HEK293T (cell line): ENCODE measurements around the gene CCSER1.
"Not testable (repeated sequence)": the region's sequence is repeated elsewhere in the genome, so short reads cannot be mapped to it uniquely, and the experiment has no call there.

Experiments
- CTCF ChIA-PET: fragments of 350-600 bp; formaldehyde crosslinking; extraction: SDS; loops from one replicate; lab custom pipeline; 2021; ENCODE audit warnings: antibody characterized with exemption, inconsistent platforms; lab: Yijun Ruan, JAX
- POLR2A ChIA-PET: fragments of 350-600 bp; formaldehyde crosslinking; extraction: SDS; loops from one replicate; lab custom pipeline; 2020; ENCODE audit warnings: antibody characterized with exemption, inconsistent platforms; lab: Yijun Ruan, JAX
- DNase-seq: peaks from one replicate; pipeline ENCODE4 v3.0.0; 2012; ENCODE audit warnings: mixed read lengths; ENCODE audit errors: extremely low spot score
- ARNT ChIP-seq: fragments of 450-650 bp; IDR thresholded peaks from 2 replicates; pipeline ENCODE4 v1.6.1; 2017; ENCODE audit warnings: mild to moderate bottlenecking
- BHLHE40 ChIP-seq: fragments of 450-650 bp; IDR thresholded peaks from 2 replicates; pipeline ENCODE4 v1.6.1; 2016; ENCODE audit warnings: mild to moderate bottlenecking, moderate library complexity, borderline replicate concordance
- CTBP1 ChIP-seq: fragments of 450-650 bp; IDR thresholded peaks from 2 replicates; pipeline ENCODE4 v1.6.1; 2016; ENCODE audit warnings: borderline replicate concordance
- ELF4 ChIP-seq: fragments of 450-650 bp; IDR thresholded peaks from 2 replicates; pipeline ENCODE4 v1.6.1; 2017; ENCODE audit warnings: antibody characterized with exemption
- FOXA1 ChIP-seq: fragments of 450-650 bp; IDR thresholded peaks from 2 replicates; pipeline ENCODE4 v1.6.1; 2016; ENCODE audit warnings: mild to moderate bottlenecking
- FOXK2 ChIP-seq: fragments of 450-650 bp; IDR thresholded peaks from 2 replicates; pipeline ENCODE4 v1.6.1; 2016; ENCODE audit warnings: mild to moderate bottlenecking
- FOXM1 ChIP-seq: fragments of 450-650 bp; IDR thresholded peaks from 2 replicates; pipeline ENCODE4 v1.6.1; 2017; ENCODE audit warnings: mild to moderate bottlenecking, borderline replicate concordance
- HDGF ChIP-seq: fragments of 450-650 bp; IDR thresholded peaks from 2 replicates; pipeline ENCODE4 v1.6.1; 2017; ENCODE audit warnings: antibody characterized with exemption, borderline replicate concordance
- L3MBTL2 ChIP-seq: fragments of 450-650 bp; conservative IDR thresholded peaks from 2 replicates; pipeline ENCODE4 v1.6.1; 2016; ENCODE audit warnings: mild to moderate bottlenecking
- LEF1 ChIP-seq: fragments of 450-650 bp; IDR thresholded peaks from 2 replicates; pipeline ENCODE4 v1.6.1; 2017; ENCODE audit warnings: mild to moderate bottlenecking, borderline replicate concordance
- NFRKB ChIP-seq: fragments of 450-650 bp; IDR thresholded peaks from 2 replicates; pipeline ENCODE4 v1.6.1; 2016; ENCODE audit warnings: mild to moderate bottlenecking, moderate library complexity
- SP1 ChIP-seq: fragments of 450-650 bp; IDR thresholded peaks from 2 replicates; pipeline ENCODE4 v1.6.1; 2017
- SUZ12 ChIP-seq: fragments of 450-650 bp; IDR thresholded peaks from 2 replicates; pipeline ENCODE4 v1.6.1; 2016; ENCODE audit warnings: mild to moderate bottlenecking
- TARDBP ChIP-seq: fragments of 450-650 bp; IDR thresholded peaks from 2 replicates; pipeline ENCODE4 v1.6.1; 2016
- ZNF384 ChIP-seq: fragments of 450-650 bp; IDR thresholded peaks from 2 replicates; pipeline ENCODE4 v1.6.1; 2016
- TF ChIP-seq, protein P1 (sequence below): fragments of 450-650 bp; IDR thresholded peaks from 2 replicates; pipeline ENCODE4 v1.6.1; 2016

CCSER1 gene

DNA sequence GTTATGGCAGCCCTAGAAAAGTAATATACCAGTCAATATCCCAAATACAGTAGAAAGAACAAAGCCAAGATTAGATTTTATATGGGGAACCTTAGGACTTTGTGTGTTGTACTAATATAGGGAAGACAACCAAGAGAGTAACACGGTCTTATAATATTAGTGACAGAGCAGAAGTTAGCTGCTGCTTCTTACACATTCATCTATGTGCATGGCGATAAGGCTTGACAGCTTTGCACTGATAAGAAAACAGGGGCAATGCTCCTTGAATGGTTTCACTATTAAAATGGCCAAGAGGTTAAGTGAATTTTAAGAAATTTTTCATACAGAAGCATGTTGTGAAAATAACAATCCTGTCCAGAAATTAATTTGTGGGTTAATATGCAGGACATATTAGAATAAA, 521.6 kb downstream of the CCSER1 start:
- TF ChIP-seq FOXK2 (no peak), SUZ12 (no peak), SP1 (no peak), FOXA1 (no peak), LEF1 (no peak), NFRKB (no peak)
- TF ChIP-seq, protein P1, sequence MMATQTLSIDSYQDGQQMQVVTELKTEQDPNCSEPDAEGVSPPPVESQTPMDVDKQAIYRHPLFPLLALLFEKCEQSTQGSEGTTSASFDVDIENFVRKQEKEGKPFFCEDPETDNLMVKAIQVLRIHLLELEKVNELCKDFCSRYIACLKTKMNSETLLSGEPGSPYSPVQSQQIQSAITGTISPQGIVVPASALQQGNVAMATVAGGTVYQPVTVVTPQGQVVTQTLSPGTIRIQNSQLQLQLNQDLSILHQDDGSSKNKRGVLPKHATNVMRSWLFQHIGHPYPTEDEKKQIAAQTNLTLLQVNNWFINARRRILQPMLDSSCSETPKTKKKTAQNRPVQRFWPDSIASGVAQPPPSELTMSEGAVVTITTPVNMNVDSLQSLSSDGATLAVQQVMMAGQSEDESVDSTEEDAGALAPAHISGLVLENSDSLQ = no peak
- ChIA-PET CTCF (no interaction called here), POLR2A (no interaction called here)
- no peak for DNase-seq

GRCh38 chr4:90660672-90661071, 533.5 kb downstream of the CCSER1 start:
- DNase-seq = no peak
- CTCF ChIA-PET = no interaction called here
- POLR2A ChIA-PET = no interaction called here
- TF ChIP-seq FOXA1 = no peak
- no peak for TF ChIP-seq NFRKB
- TF ChIP-seq L3MBTL2 = no peak

DNA sequence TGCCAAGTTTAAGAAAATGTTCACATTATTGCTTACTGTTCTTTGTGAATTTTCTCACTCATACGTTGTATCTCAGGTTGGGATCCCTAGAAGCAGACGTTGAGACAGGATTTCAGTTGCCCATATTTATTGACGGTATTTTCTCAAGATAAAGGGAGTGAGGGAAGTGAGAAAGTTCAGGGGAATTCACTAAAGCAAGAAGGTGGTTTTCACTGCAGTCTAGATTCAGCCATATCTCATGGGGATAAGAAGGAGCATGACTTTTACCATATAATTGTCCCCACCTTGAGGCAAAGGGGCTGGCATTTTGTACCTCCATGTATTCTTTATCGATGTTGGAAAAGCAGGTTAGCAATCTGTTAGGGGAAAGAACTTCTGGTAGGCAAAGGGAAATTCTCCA, 543.0 kb downstream of the CCSER1 start:
- ChIA-PET CTCF (no interaction called here), POLR2A (no interaction called here)
- no peak for TF ChIP-seq ELF4
- no peak for TF ChIP-seq SUZ12
- TF ChIP-seq CTBP1 = no peak
- TF ChIP-seq FOXK2 = no peak
- TF ChIP-seq TARDBP = no peak
- TF ChIP-seq L3MBTL2 = no peak
- no peak for TF ChIP-seq ARNT
- no peak for DNase-seq

GRCh38 chr4:90689739-90690138, 562.5 kb downstream of the CCSER1 start:
- TF ChIP-seq ELF4 (no peak), SP1 (no peak), BHLHE40 (no peak), TARDBP (no peak)
- CTCF ChIA-PET = no interaction called here
- POLR2A ChIA-PET = no interaction called here
- DNase-seq = no peak

DNA sequence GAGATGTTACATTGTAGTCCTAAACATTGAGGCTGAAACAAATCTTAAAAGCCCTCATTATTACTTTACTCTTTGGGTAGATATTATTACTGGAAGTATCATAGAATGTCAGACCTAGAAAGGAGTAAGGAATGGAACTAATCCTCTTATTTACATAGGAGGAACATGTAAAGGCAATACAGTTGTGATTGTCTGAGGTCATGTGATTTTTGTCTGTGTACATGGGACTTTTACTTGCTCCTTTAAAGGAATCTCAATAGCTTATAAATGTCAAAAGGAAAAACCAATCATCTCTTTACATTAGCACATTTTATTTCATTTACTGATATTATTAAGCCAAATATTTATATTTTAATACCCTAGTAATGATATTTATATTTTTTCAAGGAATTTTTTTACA, 568.2 kb downstream of the CCSER1 start:
- ChIA-PET POLR2A (no interaction called here), CTCF (no interaction called here)
- TF ChIP-seq HDGF (no peak), NFRKB (no peak), ZNF384 (no peak), SUZ12 (no peak), FOXA1 (no peak), ARNT (no peak), FOXM1 (no peak), BHLHE40 (no peak)
- DNase-seq = no peak

DNA sequence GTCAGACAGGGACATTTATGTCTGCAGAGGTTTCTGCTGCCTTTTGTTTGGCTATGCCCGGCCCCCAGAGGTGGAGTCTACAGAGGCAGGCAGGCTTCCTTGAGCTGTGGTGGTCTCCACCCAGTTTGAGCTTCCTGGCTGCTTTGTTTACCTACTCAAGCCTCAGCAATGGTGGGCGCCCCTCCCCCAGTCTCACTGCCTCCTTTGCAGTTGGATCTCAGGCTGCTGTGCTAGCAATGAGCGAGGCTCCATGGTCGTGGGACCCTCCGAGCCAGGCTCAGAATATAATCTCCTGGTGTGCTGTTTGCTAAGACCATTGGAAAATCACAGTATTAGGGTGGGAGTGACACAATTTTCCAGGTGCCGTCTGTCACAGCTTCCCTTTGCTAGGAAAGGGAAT, 578.3 kb downstream of the CCSER1 start:
- DNase-seq, POLR2A ChIA-PET, CTCF ChIA-PET: not testable (repeated sequence)

DNA sequence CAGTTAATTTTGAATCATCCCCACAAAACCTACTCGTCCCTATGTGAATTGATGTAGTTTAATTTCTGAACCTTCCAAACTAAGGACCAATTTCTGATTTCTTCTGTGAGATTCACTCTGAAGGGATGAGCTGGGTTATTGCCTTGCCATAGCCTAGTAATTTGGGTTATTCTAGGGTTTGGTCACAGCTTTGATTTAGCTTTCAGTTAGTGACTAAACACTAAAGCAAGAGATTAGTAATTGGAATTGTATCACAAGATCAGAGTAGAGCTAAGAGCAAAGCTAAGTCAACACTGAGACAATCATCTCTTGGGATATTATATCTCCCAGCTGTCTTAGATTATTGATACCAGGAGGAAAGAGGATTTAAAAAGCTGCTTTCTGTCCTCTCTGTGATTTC, 588.0 kb downstream of the CCSER1 start:
- DNase-seq = no peak
- no peak for TF ChIP-seq ARNT
- TF ChIP-seq ZNF384 = no peak
- TF ChIP-seq L3MBTL2 = no peak
- TF ChIP-seq NFRKB = no peak
- no peak for TF ChIP-seq BHLHE40
- no peak for TF ChIP-seq SP1
- TF ChIP-seq, protein P1 = no peak
- no peak for TF ChIP-seq FOXM1
- TF ChIP-seq FOXA1 = no peak
- TF ChIP-seq SUZ12 = no peak
- no peak for TF ChIP-seq FOXK2
- TF ChIP-seq LEF1 = no peak
- TF ChIP-seq ELF4 = no peak
- TF ChIP-seq CTBP1 = no peak
- no peak for TF ChIP-seq HDGF
- no peak for TF ChIP-seq TARDBP
- POLR2A ChIA-PET = no interaction called here
- CTCF ChIA-PET = no interaction called here

DNA sequence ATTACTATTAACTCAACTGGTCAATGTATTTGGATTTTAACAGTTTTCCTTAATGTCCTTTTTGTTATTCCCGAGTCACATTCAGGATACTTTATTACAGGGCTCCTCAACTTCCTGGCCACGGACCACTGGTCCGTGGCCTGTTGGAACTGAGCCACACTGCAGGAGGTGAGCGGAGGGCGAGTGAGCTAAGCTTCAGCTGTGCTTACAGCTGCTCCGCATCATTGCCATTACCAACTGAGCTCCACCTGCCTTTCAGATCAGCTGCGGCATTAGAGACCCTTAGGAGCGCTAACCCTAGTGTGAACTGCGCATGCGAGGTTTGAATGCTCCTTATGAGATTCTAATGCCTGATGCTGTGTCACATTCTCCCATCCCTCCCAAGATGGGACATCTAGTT, 591.7 kb downstream of the CCSER1 start:
- no peak for DNase-seq
- POLR2A ChIA-PET = no interaction called here
- TF ChIP-seq BHLHE40 = no peak
- TF ChIP-seq SUZ12 = no peak
- no peak for TF ChIP-seq SP1
- no peak for TF ChIP-seq LEF1
- TF ChIP-seq FOXM1 = no peak
- TF ChIP-seq HDGF = no peak
- no peak for TF ChIP-seq ARNT
- no peak for TF ChIP-seq CTBP1
- TF ChIP-seq, protein P1 = no peak
- no peak for TF ChIP-seq L3MBTL2
- TF ChIP-seq NFRKB = no peak
- TF ChIP-seq FOXA1 = no peak
- CTCF ChIA-PET = no interaction called here
